HCT116 (cell line): Measurements from ENCODE around the gene CHADL. TPM values are rescaled to one million over a fixed set of nuclear protein-coding genes. Genes with fewer than 3 reads are reported as not detected.

Experiments
- ATAC-seq: fragments of 200-7000 bp; cut with Tn5 transposase; 2 replicates; pipeline ENCODE4 v1.9.1; 2020; ENCODE audit warnings: mild to moderate bottlenecking, moderate library complexity
- BruUV-seq: library from RNA; stranded (reverse); fragments of 400-500 nt; replicated peaks from 2 replicates; lab custom pipeline; 2021; lab: Mats Ljungman, UMichigan
- CTCF ChIA-PET: fragments of 300-600 bp; sonication (Branson Sonifier 250); formaldehyde crosslinking; loops from one replicate; lab custom pipeline; 2021; ENCODE audit warnings: antibody characterized with exemption; lab: Charles Lee
- POLR2A ChIA-PET: fragments of 300-600, 350-600 bp; sonication (Branson Sonifier 250); formaldehyde crosslinking; loops from one replicate; lab custom pipeline; 2021; ENCODE audit warnings: antibody characterized with exemption; lab: Charles Lee
- RAD21 ChIA-PET, 2 experiments: fragments of 300-600 bp; sonication (Branson Sonifier 250); formaldehyde crosslinking; loops; one replicate each; lab custom pipeline; 2023; ENCODE audit warnings: low total read pairs in 2 of 2; ENCODE audit not compliant: uncharacterized antibody in 2 of 2, unreplicated experiment in 2 of 2, low non-redundant PET in 1 of 2; lab: Charles Lee
- DNase-seq: peaks from one replicate; pipeline ENCODE4 v3.0.0-alpha.2; 2010; ENCODE audit warnings: low read depth, low spot score
- H2AFZ ChIP-seq: fragments of 200-600 bp; shearing (Covaris generic), sonication (generic); 2 replicates; pipeline ENCODE4 v1.6.1; 2017; ENCODE audit warnings: low read depth, mixed run types, mixed read lengths, antibody characterized with exemption, low read length; ENCODE audit not compliant: poor library complexity, severe bottlenecking
- H3K27ac ChIP-seq: 2 replicates; pipeline ENCODE4 v1.5.1; 2012; ENCODE audit warnings: low read depth, low read length
- H3K27me3 ChIP-seq: fragments of 200-600 bp; sonication (generic); 2 replicates; pipeline ENCODE4 v1.6.1; 2016; ENCODE audit warnings: mixed run types, low read length, mixed read lengths; ENCODE audit not compliant: insufficient read depth
- H3K36me3 ChIP-seq, 2 experiments: fragments of 200-500 bp in 1 of 2; fragments of 200-600 bp in 1 of 2; sonication (Bioruptor generic) in 1 of 2; sonication (generic) in 1 of 2; 2 replicates each; pipeline versions ENCODE4 v1.5.1 to v1.6.1; 2014 to 2016; ENCODE audit warnings: low read length in 2 of 2, inconsistent platforms in 1 of 2, mixed read lengths in 1 of 2, mixed run types in 1 of 2; ENCODE audit not compliant: insufficient read depth in 2 of 2, control insufficient read depth in 1 of 2
- H3K4me1 ChIP-seq, 2 experiments: fragments of 200-600 bp in 1 of 2; sonication (generic) in 1 of 2; 2 replicates each; pipeline versions ENCODE4 v1.5.1 to v1.6.1; 2012 to 2017; ENCODE audit warnings: low read length in 2 of 2, inconsistent platforms in 1 of 2, mild to moderate bottlenecking in 1 of 2, mixed read lengths in 1 of 2, mixed run types in 1 of 2, moderate library complexity in 1 of 2; ENCODE audit not compliant: insufficient read depth in 2 of 2, control insufficient read depth in 1 of 2
- H3K4me2 ChIP-seq: fragments of 200-600 bp; sonication (generic); 2 replicates; pipeline ENCODE4 v1.6.1; 2017; ENCODE audit warnings: mixed run types, low read length, mixed read lengths
- H3K4me3 ChIP-seq, 2 experiments: fragments of 200-600 bp in 1 of 2; sonication (generic) in 1 of 2; replicated peaks in 1 of 2; 2 replicates each; pipeline ENCODE4 v1.5.1; 2011 to 2016; ENCODE audit warnings: low read length in 2 of 2, control low read depth in 1 of 2, low read depth in 1 of 2, mild to moderate bottlenecking in 1 of 2, mixed read lengths in 1 of 2, mixed run types in 1 of 2
- H3K79me2 ChIP-seq: fragments of 200-600 bp; sonication (generic); 2 replicates; pipeline ENCODE4 v1.6.1; 2017; ENCODE audit warnings: mild to moderate bottlenecking, mixed run types, low read length, moderate library complexity, mixed read lengths; ENCODE audit not compliant: insufficient read depth
- H3K9ac ChIP-seq: fragments of 200-600 bp; sonication (generic); 2 replicates; pipeline ENCODE4 v1.6.1; 2016; ENCODE audit warnings: low read length, mixed read lengths
- H3K9me2 ChIP-seq: fragments of 200-600 bp; sonication (generic), shearing (Covaris generic); 2 replicates; pipeline ENCODE4 v1.6.1; 2017; ENCODE audit warnings: mixed run types, mild to moderate bottlenecking, moderate library complexity; ENCODE audit not compliant: insufficient read depth
- H3K9me3 ChIP-seq, 2 experiments: fragments of 200-500 bp in 1 of 2; fragments of 200-600 bp in 1 of 2; sonication (Bioruptor generic) in 1 of 2; sonication (generic) in 1 of 2; 2 replicates each; pipeline ENCODE4 v1.6.1; 2014 to 2017; ENCODE audit warnings: low read length in 2 of 2, mixed read lengths in 2 of 2, inconsistent platforms in 1 of 2, low read depth in 1 of 2, mild to moderate bottlenecking in 1 of 2, mixed run types in 1 of 2, moderate library complexity in 1 of 2; ENCODE audit not compliant: control insufficient read depth in 1 of 2, insufficient read depth in 1 of 2
- H4K20me1 ChIP-seq: fragments of 200-600 bp; sonication (generic), shearing (Covaris generic); 2 replicates; pipeline ENCODE4 v1.6.1; 2017; ENCODE audit warnings: mixed run types, mild to moderate bottlenecking, moderate library complexity; ENCODE audit not compliant: insufficient read depth
- CTCF ChIP-seq, 3 experiments: fragments of 200-600 bp in 1 of 3; sonication (generic) in 1 of 3; IDR thresholded peaks in 2 of 3; conservative IDR thresholded peaks in 1 of 3; 2 replicates each; pipeline ENCODE4 v1.5.1; 2012 to 2017; ENCODE audit warnings: low read depth in 2 of 3, low read length in 2 of 3, antibody characterized with exemption in 1 of 3, borderline replicate concordance in 1 of 3, control low read depth in 1 of 3, mild to moderate bottlenecking in 1 of 3, mixed read lengths in 1 of 3, mixed run types in 1 of 3, moderate library complexity in 1 of 3; ENCODE audit not compliant: insufficient read depth in 1 of 3
- FOSL1 ChIP-seq: IDR thresholded peaks from 2 replicates; pipeline ENCODE4 v1.6.1; 2012; ENCODE audit warnings: low read depth
- JUND ChIP-seq: IDR thresholded peaks from 2 replicates; pipeline ENCODE4 v1.6.1; 2012
- POLR2A ChIP-seq: IDR thresholded peaks from 2 replicates; pipeline ENCODE4 v1.7.0; 2011; ENCODE audit warnings: borderline replicate concordance; ENCODE audit not compliant: insufficient read depth, insufficient read length; ENCODE audit errors: extremely low read depth
- POLR2AphosphoS5 ChIP-seq: IDR thresholded peaks from 2 replicates; pipeline ENCODE4 v1.6.1; 2011; ENCODE audit warnings: mild to moderate bottlenecking, low read depth, low read length, moderate library complexity
- RAD21 ChIP-seq: IDR thresholded peaks from 2 replicates; pipeline ENCODE4 v1.6.1; 2012; ENCODE audit warnings: low read depth, mild to moderate bottlenecking
- REST ChIP-seq: IDR thresholded peaks from 2 replicates; pipeline ENCODE4 v1.6.1; 2012; ENCODE audit warnings: low read depth
- SIN3A ChIP-seq: IDR thresholded peaks from 2 replicates; pipeline ENCODE4 v1.6.1; 2012; ENCODE audit warnings: low read depth
- SP1 ChIP-seq: IDR thresholded peaks from 2 replicates; pipeline ENCODE4 v1.6.1; 2012; ENCODE audit warnings: low read depth
- TCF7L2 ChIP-seq: IDR thresholded peaks from 2 replicates; pipeline ENCODE4 v1.7.0; 2011; ENCODE audit warnings: borderline replicate concordance, inconsistent platforms; ENCODE audit not compliant: insufficient read depth, insufficient read length; ENCODE audit errors: extremely low read depth
- ZBTB33 ChIP-seq: IDR thresholded peaks from 2 replicates; pipeline ENCODE4 v1.6.1; 2011; ENCODE audit warnings: mild to moderate bottlenecking, low read length, moderate library complexity; ENCODE audit not compliant: insufficient replicate concordance; ENCODE audit errors: extremely low read depth
- ZFX ChIP-seq: fragments of 450-650 bp; IDR thresholded peaks from 2 replicates; pipeline ENCODE4 v1.6.1; 2017
- intact Hi-C: fragments of 100-400 bp; cut with micrococcal nuclease; formaldehyde crosslinking; loops from 2 replicates; pipeline ENCODE4 v1.10.0; 2022
- total RNA-seq: library from RNA; stranded (reverse); gene quantifications from one replicate; pipeline ENCODE4 v1.2.1, GENCODE V29; 2021; ENCODE audit not compliant: unreplicated experiment

Gene CHADL
- total RNA-seq, 1 experiment from 2014 or later, result 0.47 TPM

- TF ChIP-seq CTCF (IDR thresholded peaks at IDR 0.05 in 2 of 3, conservative IDR thresholded peaks at IDR 0.05 in 1 of 3; ENCODE audit: borderline replicate concordance in 1 of 3, insufficient read depth in 1 of 3, low read depth in 2 of 3, low read length in 2 of 3) (no peak), RAD21 (0 out of 2 replicates have a peak, but pooled peaks have one; percentile 4), ZBTB33 (no peak), SP1 (peak; percentile 81)
Observed at GRCh38 chr22:41285820-41286638, 45.3 kb upstream of the CHADL start, which contains the start of gene RANGAP1 (continued).

- ATAC-seq, result peak; percentile 35
- TSS peak; percentile 60 for BruUV-seq
- peak; percentile 64 for DNase-seq
- H3K79me2 ChIP-seq, result peaks cover 54% of the 10 kb centered on the region
- peak overlapping the region; percentile 79 for H3K4me2 ChIP-seq
- CTCF ChIA-PET, result no interaction called here
- H3K9ac ChIP-seq, result peak overlapping the region; percentile 96
- peak overlapping the region; percentile 92 for H3K27ac ChIP-seq
- RAD21 ChIA-PET, result no interaction called here
- POLR2A ChIA-PET, result interaction anchor here (1.1 to 1.3 kb wide), 2 partner anchors 96 to 363 kb away, joined by 3 to 7 read pairs; partner anchors contain the start of gene TEF
- intact Hi-C loops, result no loop called here
- no peaks in the 10 kb centered on the region for H4K20me1 ChIP-seq
- H3K36me3 ChIP-seq, result peaks cover 15 to 37% of the 10 kb centered on the region in 2 experiments; a peak in 3 of 4 replicates
- H3K27me3 ChIP-seq, result no peaks in the 10 kb centered on the region
- H2AFZ ChIP-seq, result no peak overlapping the region
- peak overlapping the region; percentile 89 to 92 for H3K4me3 ChIP-seq
- peaks cover 35 to 53% of the 10 kb centered on the region in 2 experiments for H3K4me1 ChIP-seq
- no peaks in the 10 kb centered on the region for H3K9me2 ChIP-seq
- no peaks in the 10 kb centered on the region for H3K9me3 ChIP-seq
- TF ChIP-seq REST (no peak), FOSL1 (peak; percentile 65), ZFX (peak; percentile 87; the same call in 1 of the 2 replicates), JUND (peak; percentile 56; the same call in 1 of the 2 replicates), SP1 (no peak), POLR2A (peak; percentile 27), POLR2AphosphoS5 (peak; percentile 36; the same call in 1 of the 2 replicates), ZBTB33 (no peak), TCF7L2 (peak; percentile 11), SIN3A (peak; percentile 1; the same call in 1 of the 2 replicates)
Observed at GRCh38 chr22:41285441-41285819, 44.7 kb upstream of the CHADL start.
